Trophoblast cell (in vitro differentiated cells and primary cell): Measurements from ENCODE around the gene MRPL34.

Experiments used
- DNase-seq, 2 donors: peaks; one replicate each; pipeline ENCODE4 v3.0.0-alpha.2; 2016
- H2AFZ ChIP-seq: 2 replicates; pipeline ENCODE4 v1.6.1; 2013; ENCODE audit warnings: low read length, moderate library complexity, mild to moderate bottlenecking; ENCODE audit not compliant: insufficient read depth, poor library complexity
- H2AK5ac ChIP-seq: 2 replicates; pipeline ENCODE4 v1.6.1; 2013; ENCODE audit warnings: mild to moderate bottlenecking, low read length
- H2BK120ac ChIP-seq: 2 replicates; pipeline ENCODE4 v1.6.1; 2013; ENCODE audit warnings: low read length, mild to moderate bottlenecking, moderate library complexity; ENCODE audit not compliant: insufficient read depth, poor library complexity
- H2BK12ac ChIP-seq: 2 replicates; pipeline ENCODE4 v1.6.1; 2013; ENCODE audit warnings: mild to moderate bottlenecking, low read length, moderate library complexity
- H2BK5ac ChIP-seq: 2 replicates; pipeline ENCODE4 v1.6.1; 2013; ENCODE audit warnings: low read length, low read depth, moderate library complexity, mild to moderate bottlenecking; ENCODE audit not compliant: poor library complexity
- H3K14ac ChIP-seq: 2 replicates; pipeline ENCODE4 v1.6.1; 2013; ENCODE audit warnings: mild to moderate bottlenecking, low read length
- H3K18ac ChIP-seq: 2 replicates; pipeline ENCODE4 v1.6.1; 2013; ENCODE audit warnings: mild to moderate bottlenecking, low read length
- H3K23ac ChIP-seq: 2 replicates; pipeline ENCODE4 v1.6.1; 2013; ENCODE audit warnings: low read length
- H3K27ac ChIP-seq: 2 replicates; pipeline ENCODE4 v1.5.1; 2013; ENCODE audit warnings: low read depth, mild to moderate bottlenecking, inconsistent platforms, low read length, moderate library complexity
- H3K27me3 ChIP-seq: 2 replicates; pipeline ENCODE4 v1.6.1; 2013; ENCODE audit warnings: inconsistent platforms, mild to moderate bottlenecking, low read length, moderate library complexity; ENCODE audit not compliant: insufficient read depth
- H3K36me3 ChIP-seq, 2 experiments: 1 replicate in 1 of 2; 2 replicates in 1 of 2; pipeline ENCODE4 v1.6.1; 2013; ENCODE audit warnings: low read length in 2 of 2, mild to moderate bottlenecking in 2 of 2, moderate library complexity in 1 of 2; ENCODE audit not compliant: insufficient read depth in 2 of 2, control insufficient read depth in 1 of 2
- H3K4ac ChIP-seq: 2 replicates; pipeline ENCODE4 v1.6.1; 2013; ENCODE audit warnings: low read depth, mild to moderate bottlenecking, low read length, moderate library complexity
- H3K4me1 ChIP-seq, 2 experiments: 1 replicate in 1 of 2; 2 replicates in 1 of 2; pipeline ENCODE4 v1.6.1; 2013; ENCODE audit warnings: low read length in 2 of 2, mild to moderate bottlenecking in 2 of 2, moderate library complexity in 1 of 2; ENCODE audit not compliant: insufficient read depth in 2 of 2, control insufficient read depth in 1 of 2
- H3K4me2 ChIP-seq: 2 replicates; pipeline ENCODE4 v1.6.1; 2013; ENCODE audit warnings: inconsistent platforms, mild to moderate bottlenecking, low read length, moderate library complexity
- H3K4me3 ChIP-seq: 2 replicates; pipeline ENCODE4 v1.5.1; 2013; ENCODE audit warnings: mild to moderate bottlenecking, low read depth, low read length, inconsistent platforms
- H3K79me1 ChIP-seq: one replicate; pipeline ENCODE4 v1.6.1; 2013; ENCODE audit warnings: low read length
- H3K79me2 ChIP-seq: 2 replicates; pipeline ENCODE4 v1.6.1; 2013; ENCODE audit warnings: low read length, mild to moderate bottlenecking; ENCODE audit not compliant: control insufficient read depth, insufficient read depth, poor library complexity
- H3K9ac ChIP-seq: 2 replicates; pipeline ENCODE4 v1.6.1; 2013; ENCODE audit warnings: mild to moderate bottlenecking, low read length
- H3K9me3 ChIP-seq: 2 replicates; pipeline ENCODE4 v1.6.1; 2013; ENCODE audit warnings: low read depth, mild to moderate bottlenecking, control low read depth, inconsistent platforms, low read length; ENCODE audit not compliant: insufficient read depth
- H4K12ac ChIP-seq: 2 replicates; pipeline ENCODE4 v1.6.1; 2013; ENCODE audit warnings: low read depth, mild to moderate bottlenecking, low read length, moderate library complexity
- H4K8ac ChIP-seq: 2 replicates; pipeline ENCODE4 v1.6.1; 2013; ENCODE audit warnings: low read depth, mild to moderate bottlenecking, low read length, moderate library complexity
- H4K91ac ChIP-seq: one replicate; pipeline ENCODE4 v1.6.1; 2013; ENCODE audit warnings: low read depth, mild to moderate bottlenecking, low read length, moderate library complexity
- WGBS: extraction: QIAGEN DNeasy Blood & Tissue Kit; methylation state at CpG from one replicate; pipeline ENCODE4 v1.1.7; 2013; ENCODE audit warnings: missing lambda C conversion rate; ENCODE audit not compliant: insufficient read length, insufficient coverage; ENCODE audit errors: extremely low coverage; 5-methylcytosine and 5-hydroxymethylcytosine counted together

MRPL34 gene

GRCh38 chr19:17323964-17324332, 18.3 kb downstream of the MRPL34 start:
- H2BK120ac ChIP-seq, result no peak overlapping the region
- H4K8ac ChIP-seq, result no peak overlapping the region
- peaks cover 13 to 15% of the 10 kb centered on the region in 2 experiments for H3K4me1 ChIP-seq
- no peak overlapping the region for H3K14ac ChIP-seq
- no peak overlapping the region for H3K9ac ChIP-seq
- H3K9me3 ChIP-seq, result no peaks in the 10 kb centered on the region
- no peak overlapping the region for H3K4me2 ChIP-seq
- no peak for DNase-seq
- no peak overlapping the region for H2BK12ac ChIP-seq
- no CpG with 5 or more reads among the region's 7 CpGs for WGBS
- no peak overlapping the region for H2AK5ac ChIP-seq
- no peak overlapping the region for H3K4me3 ChIP-seq
- no peak overlapping the region for H3K18ac ChIP-seq
- no peak overlapping the region for H3K4ac ChIP-seq
- H4K91ac ChIP-seq, result no peak overlapping the region
- peaks cover 4% of the 10 kb centered on the region for H3K79me1 ChIP-seq
- no peak overlapping the region for H3K23ac ChIP-seq
- peaks cover 45 to 51% of the 10 kb centered on the region in 2 experiments for H3K36me3 ChIP-seq
- H2BK5ac ChIP-seq, result no peak overlapping the region
- no peak overlapping the region for H2AFZ ChIP-seq
- H3K27me3 ChIP-seq, result no peaks in the 10 kb centered on the region
- H3K27ac ChIP-seq, result no peak overlapping the region
- no peak overlapping the region for H4K12ac ChIP-seq
- peaks cover 4% of the 10 kb centered on the region for H3K79me2 ChIP-seq

- Histone ChIP-seq H3K79me2 (peaks cover 4% of the 10 kb centered on the region), H4K8ac (no peak overlapping the region), H2BK12ac (no peak overlapping the region), H3K9me3 (no peaks in the 10 kb centered on the region), H3K27me3 (no peaks in the 10 kb centered on the region), H3K14ac (no peak overlapping the region), H3K27ac (no peak overlapping the region), H2AK5ac (no peak overlapping the region), H4K91ac (no peak overlapping the region), H3K4me3 (no peak overlapping the region), H2AFZ (no peak overlapping the region), H3K18ac (no peak overlapping the region), H3K4ac (no peak overlapping the region), H3K4me1 (peaks cover 16 to 20% of the 10 kb centered on the region in 2 experiments), H2BK120ac (no peak overlapping the region), H3K36me3 (peaks cover 39 to 45% of the 10 kb centered on the region in 2 experiments), H4K12ac (no peak overlapping the region), H2BK5ac (no peak overlapping the region), H3K23ac (no peak overlapping the region), H3K9ac (no peak overlapping the region), H3K79me1 (peaks cover 4% of the 10 kb centered on the region), H3K4me2 (no peak overlapping the region)
- no CpG with 5 or more reads among the region's 28 CpGs for WGBS
- no peak for DNase-seq
Measured at GRCh38 chr19:17324357-17325114, 18.9 kb downstream of the MRPL34 start.

- H3K18ac ChIP-seq, result no peak overlapping the region
- H3K79me2 ChIP-seq, result peaks cover 4% of the 10 kb centered on the region
- H3K36me3 ChIP-seq, result peaks cover 33 to 43% of the 10 kb centered on the region in 2 experiments
- H3K79me1 ChIP-seq, result peaks cover 4% of the 10 kb centered on the region
- no peak overlapping the region for H3K27ac ChIP-seq
- H3K4ac ChIP-seq, result no peak overlapping the region
- H2AFZ ChIP-seq, result no peak overlapping the region
- no peak overlapping the region for H4K12ac ChIP-seq
- no CpG with 5 or more reads among the region's 20 CpGs for WGBS
- no peak overlapping the region for H3K23ac ChIP-seq
- no peak overlapping the region for H2BK5ac ChIP-seq
- DNase-seq, result peak in 1 of 2 donors; percentile 62
- no peak overlapping the region for H3K9ac ChIP-seq
- peaks cover 16 to 20% of the 10 kb centered on the region in 2 experiments for H3K4me1 ChIP-seq
- H2AK5ac ChIP-seq, result no peak overlapping the region
- no peaks in the 10 kb centered on the region for H3K27me3 ChIP-seq
- no peak overlapping the region for H2BK12ac ChIP-seq
- no peak overlapping the region for H4K91ac ChIP-seq
- H4K8ac ChIP-seq, result no peak overlapping the region
- H3K4me2 ChIP-seq, result no peak overlapping the region
- H3K9me3 ChIP-seq, result peaks cover 1% of the 10 kb centered on the region
- no peak overlapping the region for H2BK120ac ChIP-seq
- H3K14ac ChIP-seq, result no peak overlapping the region
- H3K4me3 ChIP-seq, result no peak overlapping the region
Measured at GRCh38 chr19:17325133-17325532, 19.5 kb downstream of the MRPL34 start.

GRCh38 chr19:17325881-17326594, 20.4 kb downstream of the MRPL34 start:
- H2AFZ ChIP-seq, result no peak overlapping the region
- H3K18ac ChIP-seq, result no peak overlapping the region
- no peak overlapping the region for H2BK120ac ChIP-seq
- peak in 1 of 2 donors; percentile 69 for DNase-seq
- no peak overlapping the region for H3K14ac ChIP-seq
- H3K23ac ChIP-seq, result no peak overlapping the region
- no peak overlapping the region for H4K12ac ChIP-seq
- H3K4me1 ChIP-seq, result peaks cover 16 to 20% of the 10 kb centered on the region in 2 experiments
- H3K4me3 ChIP-seq, result no peak overlapping the region
- no peak overlapping the region for H3K4ac ChIP-seq
- H2AK5ac ChIP-seq, result no peak overlapping the region
- H2BK12ac ChIP-seq, result no peak overlapping the region
- no CpG with 5 or more reads among the region's 17 CpGs for WGBS
- peak overlapping the region; percentile 15 for H3K27ac ChIP-seq
- H3K36me3 ChIP-seq, result peaks cover 25 to 39% of the 10 kb centered on the region in 2 experiments
- peaks cover 4% of the 10 kb centered on the region for H3K79me2 ChIP-seq
- no peak overlapping the region for H4K8ac ChIP-seq
- no peak overlapping the region for H2BK5ac ChIP-seq
- H3K27me3 ChIP-seq, result no peaks in the 10 kb centered on the region
- H4K91ac ChIP-seq, result no peak overlapping the region
- H3K9me3 ChIP-seq, result peaks cover 2% of the 10 kb centered on the region
- no peak overlapping the region for H3K4me2 ChIP-seq
- no peak overlapping the region for H3K9ac ChIP-seq
- peaks cover 4% of the 10 kb centered on the region for H3K79me1 ChIP-seq
